HG03097 (cell line): ENCODE results near the gene THBS2.
"Not testable (repeated sequence)": the region's sequence is repeated elsewhere in the genome, so short reads cannot be mapped to it uniquely, and the experiment has no call there.

Source experiments
- ATAC-seq: cut with Tn5 transposase; IDR thresholded peaks from one replicate; pipeline ENCODE4 v1.9.1; 2021; ENCODE audit not compliant: unreplicated experiment, low FRiP score

THBS2 gene

DNA sequence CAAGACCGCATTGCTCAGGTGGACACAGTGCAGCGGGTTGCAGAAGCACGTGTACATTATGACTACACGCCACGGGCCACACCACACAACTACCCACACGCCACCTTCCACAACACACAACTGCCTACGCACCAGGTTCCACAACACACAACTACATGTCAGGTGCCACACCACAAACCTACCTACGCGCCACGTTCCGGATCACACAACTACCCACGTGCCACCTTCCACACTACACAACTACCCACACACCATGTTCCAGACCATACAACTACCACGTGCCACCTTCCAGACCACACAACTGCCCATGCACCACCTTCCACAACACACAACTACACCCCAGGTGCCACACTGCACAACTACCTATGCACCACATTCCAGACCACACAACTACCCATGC is 20.5 kb downstream of the THBS2 start:
- no peak for ATAC-seq

DNA sequence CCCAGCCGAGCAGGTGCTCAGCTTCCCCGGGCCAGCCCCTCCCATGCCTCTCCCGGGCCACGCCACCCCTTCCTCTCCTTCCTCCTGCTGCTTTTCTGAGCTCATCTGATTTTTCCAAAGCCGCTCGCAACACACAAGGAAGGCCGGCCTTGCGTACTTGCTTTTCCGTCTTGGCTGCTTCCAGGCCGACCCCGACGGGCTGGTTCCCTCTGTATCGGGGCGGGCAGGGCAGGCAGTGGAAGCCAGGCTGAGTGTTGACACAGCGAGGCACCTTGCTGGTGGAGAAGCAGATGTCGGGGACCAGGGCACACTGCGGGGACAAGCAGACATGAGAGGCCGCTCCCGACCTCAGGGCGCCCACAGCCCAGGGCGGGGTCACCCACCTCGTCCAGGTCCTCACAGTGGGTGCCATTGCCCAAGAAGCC is 21.1 kb downstream of the THBS2 start:
- ATAC-seq, result no peak

DNA sequence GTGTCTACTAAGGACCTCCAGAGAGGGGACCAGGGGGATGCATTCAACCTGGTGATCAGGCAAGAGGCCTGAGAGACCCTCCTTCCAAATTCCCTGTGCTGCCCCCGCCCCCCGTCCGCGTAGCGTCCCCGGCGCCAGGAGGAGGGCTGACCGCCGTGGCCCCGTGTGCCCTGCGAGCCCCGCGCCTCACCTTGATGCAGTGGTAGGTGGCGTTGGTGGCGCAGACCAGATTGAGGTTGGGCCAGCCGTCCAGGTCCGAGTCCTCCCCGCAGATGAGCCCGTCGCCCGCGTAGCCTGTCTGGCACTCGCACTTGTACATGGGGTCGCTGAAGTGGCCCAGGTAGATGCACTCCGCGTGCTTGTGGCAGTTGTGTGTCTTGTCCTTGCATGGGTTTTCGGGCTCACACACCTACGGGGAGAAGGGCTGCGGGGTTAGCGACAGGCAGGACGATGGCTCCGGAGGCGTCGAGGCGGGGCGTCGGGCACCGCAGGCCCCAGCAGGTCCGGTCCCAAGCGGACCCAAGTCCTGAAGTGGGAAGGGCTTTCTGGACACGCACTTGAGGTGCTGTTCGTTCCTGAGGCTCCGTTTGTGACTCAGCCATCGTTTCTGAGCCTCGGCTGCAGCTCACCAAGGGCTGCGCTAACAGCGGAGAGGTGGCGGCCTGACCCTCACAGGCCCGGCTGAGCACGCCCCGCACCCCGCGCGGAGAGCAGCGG is 21.7 kb downstream of the THBS2 start:
- ATAC-seq, result no peak

DNA sequence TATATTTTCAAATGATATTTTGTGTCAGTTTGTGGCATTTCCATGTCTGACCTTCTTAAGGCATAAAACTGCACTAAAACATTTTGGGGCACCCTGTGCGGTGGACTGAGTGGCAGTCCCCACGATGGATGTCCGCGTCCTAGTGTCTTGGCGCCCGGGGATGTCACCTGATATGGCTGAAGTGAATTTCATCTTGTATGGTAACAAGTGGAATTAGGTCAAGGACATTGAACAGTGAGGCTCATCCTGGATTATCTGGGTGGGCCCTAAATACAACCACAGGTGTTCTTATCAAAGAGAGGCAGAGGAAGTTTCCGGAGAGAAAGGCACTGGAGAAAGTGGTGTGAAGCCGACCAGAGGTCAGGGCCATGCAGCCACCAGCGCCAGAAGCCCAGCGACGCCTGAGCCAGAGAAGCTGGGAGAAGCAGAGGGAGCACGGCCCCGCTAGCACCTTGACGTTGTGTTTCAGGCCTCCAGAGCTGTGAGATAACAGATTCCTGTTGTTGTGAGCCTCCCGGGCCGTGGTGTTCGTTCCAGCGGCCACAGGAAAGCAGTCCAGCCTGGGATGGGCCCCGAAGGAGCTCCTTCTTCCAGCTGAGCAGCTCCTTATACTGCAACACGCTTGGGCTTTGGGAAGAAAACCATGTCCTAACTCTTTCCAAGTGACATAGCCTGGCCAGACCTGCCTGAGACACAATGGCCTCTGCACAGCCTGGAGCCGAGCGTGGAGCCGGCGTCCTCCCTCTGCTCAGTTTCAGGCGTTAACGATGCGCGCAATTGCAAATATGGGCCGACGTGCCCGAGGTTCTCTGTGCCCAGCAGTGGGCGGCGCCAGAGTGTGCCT is 22.5 kb downstream of the THBS2 start:
- ATAC-seq, result no peak

DNA sequence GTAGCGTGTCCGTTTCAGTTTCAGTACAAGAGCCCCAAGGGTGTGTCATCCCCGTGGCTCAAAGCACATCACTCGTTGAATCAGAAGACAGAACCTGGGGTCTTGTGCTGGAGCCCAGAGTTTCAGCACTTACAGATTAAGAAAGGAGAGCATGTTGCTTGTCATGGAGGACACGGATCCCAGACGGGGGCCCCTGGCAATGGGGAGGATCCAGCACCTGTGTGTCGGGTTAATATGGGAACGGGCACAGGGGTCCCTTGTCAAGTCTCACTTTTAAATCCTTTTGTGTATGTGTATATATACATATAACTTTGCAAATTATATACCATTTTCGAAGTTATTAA is 23.4 kb downstream of the THBS2 start:
- ATAC-seq, result no peak

DNA sequence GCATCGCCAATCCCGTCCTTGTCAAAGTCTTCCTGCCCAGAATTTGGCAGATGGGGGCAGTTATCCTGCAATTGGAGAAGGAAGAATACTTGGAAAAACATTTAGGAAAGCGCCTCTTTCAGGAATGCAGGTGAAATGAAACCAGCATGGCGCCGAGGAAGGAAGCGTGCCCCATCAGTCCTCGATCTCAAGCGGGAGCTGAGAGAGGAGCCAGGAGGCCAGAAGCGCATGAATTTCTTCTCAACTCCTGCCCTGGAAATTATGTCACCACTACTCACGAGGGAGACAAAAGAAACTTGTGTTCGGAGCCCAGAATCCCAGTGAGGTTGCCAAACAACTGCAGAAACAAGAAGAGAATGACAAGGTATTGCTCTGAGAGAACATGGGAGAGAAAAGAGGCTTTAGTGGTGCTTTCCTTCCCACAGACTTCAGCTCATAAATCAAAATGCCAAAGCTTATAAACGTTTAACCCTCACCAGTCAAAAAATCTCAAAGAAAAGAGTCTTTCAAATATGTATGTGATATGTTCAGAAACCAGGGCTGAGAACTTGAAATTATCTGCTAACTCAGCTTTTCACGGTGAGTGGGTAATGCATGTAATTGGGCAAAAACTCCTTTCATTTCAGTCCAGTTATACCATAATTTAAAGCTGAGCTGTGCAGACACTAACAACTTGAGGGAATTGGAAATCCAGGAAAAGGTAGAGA is 23.9 kb downstream of the THBS2 start:
- no peak for ATAC-seq

DNA sequence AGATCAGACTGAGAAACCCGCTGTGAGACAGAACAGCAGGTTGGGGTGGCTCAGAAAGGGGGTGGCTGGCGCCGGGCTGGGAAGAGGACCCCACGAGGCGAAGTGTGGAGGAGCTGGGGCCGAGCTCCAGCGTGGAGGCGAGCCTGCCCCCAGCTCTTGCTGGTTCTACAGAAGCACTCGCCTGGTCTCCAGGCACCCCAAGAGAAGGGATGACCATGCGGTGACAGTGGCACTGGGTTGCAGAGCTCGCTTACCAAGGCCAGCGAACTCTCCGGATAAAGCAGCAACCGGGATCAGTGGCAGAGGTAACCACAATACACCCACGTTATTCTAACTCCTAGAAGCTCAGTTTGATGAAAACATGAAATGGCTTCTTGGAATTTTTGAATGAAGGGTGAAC is 26.5 kb downstream of the THBS2 start:
- no peak for ATAC-seq

DNA sequence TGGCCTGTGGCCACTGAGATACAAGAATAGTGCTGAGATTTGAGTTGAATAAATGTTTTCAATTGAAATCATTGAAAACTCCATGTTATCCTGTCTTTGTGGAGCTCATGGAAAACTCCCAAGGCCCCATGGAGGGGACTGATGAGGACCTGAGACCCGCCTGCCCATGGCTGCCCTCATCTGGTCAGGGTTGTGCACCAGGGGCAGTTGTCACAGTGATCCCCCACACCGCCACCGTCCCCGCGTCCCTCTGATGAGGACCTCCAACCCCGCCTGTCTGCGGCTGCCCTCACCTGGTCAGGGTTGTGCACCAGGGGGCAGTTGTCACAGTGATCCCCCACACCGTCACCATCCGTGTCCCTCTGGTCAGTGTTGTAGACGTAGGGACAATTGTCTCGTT is 27.8 kb downstream of the THBS2 start:
- no peak for ATAC-seq

DNA sequence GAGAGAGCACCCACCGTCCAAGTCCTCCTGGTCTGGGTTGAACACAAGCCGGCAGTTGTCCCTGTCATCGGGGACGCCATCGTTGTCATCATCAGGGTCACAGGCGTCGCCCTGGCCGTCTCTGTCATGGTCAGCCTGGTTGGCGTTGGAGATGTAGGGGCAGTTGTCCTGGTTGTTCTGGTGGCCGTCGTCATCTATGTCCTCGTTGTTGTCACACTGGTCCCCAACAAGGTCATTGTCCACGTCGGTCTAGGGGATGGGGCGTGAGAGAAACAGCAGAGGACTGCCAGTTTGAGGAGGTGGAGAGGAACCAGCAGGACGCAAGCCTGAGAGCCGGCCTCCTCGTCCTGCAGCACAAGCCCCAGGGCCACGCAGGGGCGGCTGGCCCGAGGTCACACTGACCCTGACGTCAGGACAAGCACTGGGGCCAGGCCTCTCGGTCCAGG is 28.5 kb downstream of the THBS2 start:
- ATAC-seq, result no peak

DNA sequence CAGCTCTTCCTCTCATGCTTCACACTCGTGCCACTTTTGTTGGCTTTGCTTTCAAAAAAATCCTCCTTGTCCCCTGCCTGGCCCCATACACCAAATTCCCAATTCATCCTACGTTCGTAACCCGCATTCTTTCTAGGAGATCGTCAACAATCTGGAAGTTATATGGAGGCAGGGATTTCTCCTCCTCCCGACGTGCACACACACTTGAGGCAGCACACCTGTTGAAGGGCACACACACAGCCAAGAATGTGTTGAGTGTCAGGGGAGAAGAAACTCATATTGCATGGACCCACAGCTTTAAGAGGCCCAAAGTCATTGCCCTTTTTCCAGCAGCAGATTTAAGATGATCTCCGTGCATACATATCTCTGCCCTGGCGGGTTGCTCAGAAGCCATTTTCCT is 28.9 kb downstream of the THBS2 start:
- ATAC-seq, result no peak

DNA sequence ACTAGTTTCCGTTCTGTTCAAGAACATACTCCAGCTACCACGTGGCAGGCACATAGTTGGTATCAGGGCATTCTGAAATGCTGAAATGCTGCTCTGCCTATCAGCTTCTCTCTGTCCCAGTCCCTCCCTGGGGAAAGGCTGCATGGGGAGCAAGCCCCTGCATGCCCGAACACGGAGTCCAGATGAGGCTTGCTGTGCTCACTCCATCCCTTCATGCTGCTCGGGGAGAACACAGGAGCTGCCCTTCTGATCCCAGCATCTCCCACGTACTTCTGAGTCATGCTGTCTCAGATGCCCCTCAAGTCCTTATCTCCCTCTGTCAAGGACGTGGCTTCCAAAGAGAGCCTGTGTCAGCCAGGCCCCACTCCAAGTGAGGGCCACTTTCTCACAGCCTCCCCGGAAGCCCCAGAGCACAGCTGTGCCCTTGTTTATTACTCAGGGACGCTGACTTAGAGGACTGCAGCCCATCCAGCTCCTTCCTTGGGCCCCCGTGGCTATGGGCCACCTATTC is 29.4 kb downstream of the THBS2 start:
- ATAC-seq, result no peak

DNA sequence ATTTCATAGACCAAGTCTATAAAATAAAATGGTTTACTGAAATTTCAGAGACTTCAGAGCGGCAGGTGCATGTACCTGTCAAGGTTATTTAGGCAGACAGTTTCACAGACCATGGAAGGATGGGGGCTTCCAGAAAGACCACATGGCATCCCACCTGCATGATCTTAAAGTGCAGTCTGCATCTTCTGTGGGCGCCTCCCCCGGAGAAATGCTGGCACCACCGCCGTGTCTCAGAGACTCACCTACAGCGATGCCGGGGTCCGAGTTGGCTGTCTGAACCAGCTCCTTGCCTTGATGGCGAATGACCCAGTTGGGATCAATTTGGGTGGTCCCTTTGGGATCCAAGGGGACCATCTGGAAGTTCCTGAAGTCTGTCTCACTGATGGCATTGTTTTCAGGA is 30.6 kb downstream of the THBS2 start:
- ATAC-seq, result no peak

DNA sequence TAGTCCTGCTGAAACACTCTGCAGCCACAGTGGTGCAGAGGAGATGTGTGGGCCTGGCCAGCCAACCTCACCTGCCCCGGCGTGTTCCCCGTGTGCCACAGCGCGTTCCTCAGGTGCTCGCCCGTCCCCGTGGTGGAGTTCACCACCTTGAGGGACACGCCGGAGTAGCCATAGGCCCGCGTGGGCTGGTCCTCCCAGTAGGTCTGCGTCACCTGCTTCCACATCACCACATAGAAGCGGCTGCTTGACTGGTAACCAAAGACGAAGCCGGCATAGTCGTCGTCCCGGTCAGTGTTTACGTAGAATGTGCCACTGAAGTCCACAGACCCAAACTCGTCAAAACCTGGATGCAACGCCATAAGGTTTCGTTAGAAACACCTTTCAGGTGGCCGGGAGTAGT is 31.5 kb downstream of the THBS2 start:
- no peak for ATAC-seq

DNA sequence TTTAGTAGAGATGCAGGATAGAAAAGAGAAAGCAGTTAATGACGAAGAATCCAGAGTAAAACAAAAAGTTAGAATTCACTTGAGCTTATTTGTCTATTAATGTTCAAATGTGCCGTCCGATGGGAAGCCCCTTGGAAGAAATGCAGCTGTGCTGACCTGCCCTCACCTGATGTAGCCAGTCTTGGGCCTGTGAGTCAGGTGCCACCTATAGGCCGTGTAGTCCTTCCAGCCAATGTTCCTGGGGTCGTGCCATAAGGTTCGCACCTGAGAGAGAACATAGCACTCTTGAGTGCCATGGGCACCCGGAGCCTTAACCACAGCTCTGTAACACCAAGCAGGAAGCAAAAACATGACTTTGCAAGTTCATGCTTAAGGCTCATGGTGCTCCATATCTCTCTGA is 32.4 kb downstream of the THBS2 start:
- no peak for ATAC-seq

DNA sequence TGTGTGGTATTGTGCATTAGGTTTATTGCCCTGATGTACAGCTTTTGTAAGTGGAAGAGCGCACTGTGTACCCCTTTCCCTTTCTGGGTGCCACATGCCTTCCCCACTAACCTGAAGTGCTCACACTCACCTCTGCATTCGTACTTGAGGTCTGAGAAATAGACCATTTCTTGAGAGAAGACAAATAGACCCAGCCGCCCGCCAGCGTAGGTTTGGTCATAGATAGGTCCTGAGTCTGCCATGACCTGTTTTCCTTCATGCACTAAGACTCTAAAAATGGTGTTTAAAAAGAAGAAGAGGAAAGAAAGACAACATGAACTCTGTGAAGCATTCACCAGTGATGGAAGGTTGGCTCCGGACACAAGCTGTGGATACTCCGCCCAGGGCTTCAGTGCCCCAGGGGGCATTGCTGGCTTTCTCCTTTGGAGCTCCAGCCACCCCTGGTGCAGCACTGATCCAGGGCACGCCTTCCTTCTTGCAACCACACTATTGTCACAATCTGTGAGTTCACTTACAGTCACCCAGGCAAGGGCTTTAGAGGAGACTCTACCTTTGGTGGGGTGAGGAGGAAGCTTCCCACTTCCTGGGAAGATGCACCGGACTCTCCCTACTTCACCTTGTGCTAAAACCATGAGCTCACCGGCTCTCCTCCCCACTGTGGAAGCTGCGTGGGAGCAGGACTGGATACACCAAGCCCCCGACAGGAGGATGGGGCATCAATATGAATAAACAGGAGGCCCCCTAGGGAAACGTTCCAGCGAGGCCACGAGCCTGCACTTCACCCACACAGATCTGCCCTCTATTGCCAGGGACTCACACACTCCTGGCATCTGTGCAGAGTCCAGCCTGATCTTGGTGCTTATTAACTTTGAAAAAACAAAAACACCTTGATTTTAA is 33.3 kb downstream of the THBS2 start:
- no peak for ATAC-seq

DNA sequence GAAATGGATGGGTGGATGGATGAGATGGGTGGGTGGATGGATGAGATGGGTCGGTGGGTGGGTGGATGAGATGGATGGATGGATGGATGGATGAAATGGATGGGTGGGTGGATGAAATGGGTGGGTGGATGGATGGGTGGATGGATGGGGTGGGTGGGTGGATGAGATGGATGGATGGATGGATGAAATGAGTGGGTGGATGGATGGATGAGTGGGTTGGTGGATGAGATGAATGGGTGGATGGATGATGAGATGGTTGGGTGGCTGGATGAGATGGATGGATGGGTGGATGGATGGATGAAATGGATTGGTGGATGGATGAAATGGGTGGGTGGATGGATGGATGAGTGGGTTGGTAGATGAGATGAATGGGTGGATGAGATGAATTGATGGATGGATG is 35.7 kb downstream of the THBS2 start:
- ATAC-seq, result no peak

DNA sequence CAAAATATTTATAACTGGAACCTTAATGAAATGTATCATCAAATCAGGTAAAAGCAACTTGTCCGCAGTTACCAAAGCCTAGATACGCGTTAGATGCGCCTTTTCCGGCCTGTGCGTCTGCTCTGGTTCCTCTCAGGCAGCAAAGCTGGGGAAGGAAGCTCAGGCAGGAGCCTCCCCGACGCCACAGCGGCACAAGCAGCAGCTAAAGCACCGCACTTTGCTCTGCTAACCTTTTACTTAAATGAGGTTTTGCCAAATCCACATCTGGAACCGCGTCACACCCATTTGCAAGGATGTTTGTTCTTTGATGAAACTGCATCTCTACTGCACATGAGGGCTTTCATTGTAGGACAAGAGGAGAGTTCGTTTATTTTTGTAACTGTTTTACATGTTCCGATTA is 36.8 kb downstream of the THBS2 start:
- no peak for ATAC-seq

DNA sequence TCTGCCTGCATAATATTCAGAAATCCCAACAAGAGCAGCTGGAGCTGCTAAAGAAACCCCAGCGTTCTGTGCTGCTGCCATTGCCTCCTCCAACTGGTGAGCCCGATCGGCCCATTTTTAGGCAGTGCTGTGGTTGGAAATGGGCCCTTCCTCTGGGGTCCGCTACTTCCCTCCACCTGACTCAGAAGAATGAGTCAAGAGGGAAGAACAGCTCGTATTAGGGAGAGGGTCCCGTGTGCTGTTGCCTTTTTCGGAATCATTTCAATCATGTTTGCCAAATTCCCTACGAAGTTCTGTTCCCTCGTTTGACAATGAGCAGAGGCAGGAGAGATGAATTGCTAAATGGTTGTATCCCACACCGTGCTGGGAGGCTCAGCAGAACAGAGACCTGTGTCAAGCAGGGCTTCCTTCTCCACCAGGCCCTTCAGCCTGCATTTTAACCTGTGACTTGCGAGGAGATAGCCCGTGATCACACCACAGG is 38.4 kb downstream of the THBS2 start:
- no peak for ATAC-seq

DNA sequence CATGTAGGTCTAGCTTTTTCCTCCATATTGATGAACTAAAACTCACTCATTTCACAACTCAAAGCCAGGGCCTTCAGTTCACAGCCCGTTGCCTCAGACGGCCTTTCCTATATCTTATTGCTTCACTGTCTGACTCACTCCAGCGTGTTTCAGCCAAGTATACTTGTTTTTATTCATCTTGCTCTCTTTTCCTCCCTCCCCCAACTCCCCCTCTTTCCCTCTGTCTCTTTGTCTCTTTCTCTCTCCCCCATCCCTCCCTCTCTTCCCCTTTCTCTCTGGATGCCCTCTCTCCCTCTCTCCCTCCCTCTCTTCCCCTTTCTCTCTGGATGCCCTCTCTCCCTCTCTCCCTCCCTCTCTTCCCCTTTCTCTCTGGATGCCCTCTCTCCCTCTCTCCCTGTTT is 38.9 kb downstream of the THBS2 start:
- ATAC-seq, result not testable (repeated sequence)

DNA sequence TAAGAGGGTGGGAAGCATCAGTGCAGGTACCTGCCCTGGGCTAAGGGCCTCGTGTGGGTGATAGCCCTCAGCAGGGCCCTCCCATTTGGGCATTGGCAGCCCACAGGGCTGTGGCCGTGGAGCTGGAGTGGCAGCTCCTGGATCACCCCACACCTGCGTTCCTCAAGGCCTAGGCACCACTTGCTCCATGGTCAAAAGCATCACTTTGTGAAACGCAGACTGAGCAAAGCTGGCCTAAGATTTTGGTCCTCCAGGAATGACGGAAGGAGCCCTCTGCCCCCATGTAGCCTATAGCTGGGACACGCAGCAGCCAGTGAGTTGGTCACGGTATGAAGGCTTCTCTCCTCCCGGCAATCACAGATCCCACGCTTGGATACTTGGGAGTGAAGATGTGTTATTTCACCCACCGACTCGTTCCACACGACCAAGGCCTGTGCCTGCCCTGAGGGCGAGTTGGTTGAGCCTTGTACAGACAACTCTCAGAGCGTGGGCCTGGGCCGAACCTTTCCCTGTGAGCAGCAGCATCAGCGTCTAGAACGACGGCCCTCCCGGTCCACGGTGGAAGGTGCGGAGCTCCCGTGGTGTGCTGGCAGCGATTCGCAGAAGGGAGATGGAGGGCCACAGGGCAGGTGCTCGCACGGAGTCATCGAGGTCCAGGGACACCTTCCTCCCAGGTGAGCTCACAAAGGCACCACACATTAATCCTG is 39.7 kb downstream of the THBS2 start:
- no peak for ATAC-seq
